ENCODE results near the gene TLR10. TPM values are rescaled to one million over a fixed set of nuclear protein-coding genes. Genes with fewer than 3 reads are reported as not detected.

Gene TLR10
- total and polyA plus RNA-seq, 2 experiments from 2014 or later = 0.14 TPM; not detected in 1

DNA sequence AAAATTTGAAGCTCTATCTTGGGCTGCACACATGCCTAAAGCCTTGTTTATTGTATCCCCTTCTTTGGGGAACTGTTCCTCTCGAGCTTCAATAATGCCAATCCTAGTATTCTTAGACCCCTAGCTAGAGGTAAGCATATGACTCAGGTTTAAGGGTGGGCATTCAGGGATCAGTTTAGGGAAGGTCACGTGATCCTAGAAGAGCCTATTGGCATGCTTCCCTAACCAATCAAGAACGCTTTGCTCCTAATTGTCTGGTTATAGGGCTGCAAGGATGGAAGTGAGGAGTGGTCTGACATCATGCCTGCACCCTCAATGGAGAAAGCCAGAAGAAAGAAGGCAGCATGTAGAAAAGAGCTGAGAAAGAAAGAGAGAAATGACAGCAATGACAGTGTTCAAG, 46.9 kb downstream of the TLR10 start:
- no peaks in the 10 kb centered on the region for H3K79me2 ChIP-seq (replicated peaks; ENCODE audit: insufficient read depth)

GRCh38 chr4:38734911-38735310, 47.9 kb downstream of the TLR10 start:
- H3K9me3 Mint-ChIP-seq = peaks cover 19% of the 10 kb centered on the region
- Histone ChIP-seq H2AFZ (no peak overlapping the region), H4K20me1 (replicated peaks; ENCODE audit: insufficient read depth) (no peaks in the 10 kb centered on the region), H3K4me3 (no peak overlapping the region), H3K9me2 (ENCODE audit: insufficient read depth) (no peaks in the 10 kb centered on the region), H3K4me1 (ENCODE audit: insufficient read depth) (no peaks in the 10 kb centered on the region), H3K79me2 (replicated peaks; ENCODE audit: insufficient read depth) (no peaks in the 10 kb centered on the region), H3K4me2 (no peak overlapping the region), H3F3A (replicated peaks; ENCODE audit: low read depth) (no peaks in the 10 kb centered on the region), H3K36me3 (ENCODE audit: insufficient read depth) (no peaks in the 10 kb centered on the region), H3K27me3 (ENCODE audit: insufficient read depth) (no peaks in the 10 kb centered on the region), H3K27ac (ENCODE audit: low read depth) (no peak overlapping the region)
- TF ChIP-seq, protein P1, sequence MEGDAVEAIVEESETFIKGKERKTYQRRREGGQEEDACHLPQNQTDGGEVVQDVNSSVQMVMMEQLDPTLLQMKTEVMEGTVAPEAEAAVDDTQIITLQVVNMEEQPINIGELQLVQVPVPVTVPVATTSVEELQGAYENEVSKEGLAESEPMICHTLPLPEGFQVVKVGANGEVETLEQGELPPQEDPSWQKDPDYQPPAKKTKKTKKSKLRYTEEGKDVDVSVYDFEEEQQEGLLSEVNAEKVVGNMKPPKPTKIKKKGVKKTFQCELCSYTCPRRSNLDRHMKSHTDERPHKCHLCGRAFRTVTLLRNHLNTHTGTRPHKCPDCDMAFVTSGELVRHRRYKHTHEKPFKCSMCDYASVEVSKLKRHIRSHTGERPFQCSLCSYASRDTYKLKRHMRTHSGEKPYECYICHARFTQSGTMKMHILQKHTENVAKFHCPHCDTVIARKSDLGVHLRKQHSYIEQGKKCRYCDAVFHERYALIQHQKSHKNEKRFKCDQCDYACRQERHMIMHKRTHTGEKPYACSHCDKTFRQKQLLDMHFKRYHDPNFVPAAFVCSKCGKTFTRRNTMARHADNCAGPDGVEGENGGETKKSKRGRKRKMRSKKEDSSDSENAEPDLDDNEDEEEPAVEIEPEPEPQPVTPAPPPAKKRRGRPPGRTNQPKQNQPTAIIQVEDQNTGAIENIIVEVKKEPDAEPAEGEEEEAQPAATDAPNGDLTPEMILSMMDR (conservative IDR thresholded peaks at IDR 0.05; ENCODE audit: low read depth in 2 of 2) = no peak
- TF ChIP-seq ETS1 (IDR thresholded peaks at IDR 0.05) (no peak), STAT1 (IDR thresholded peaks at IDR 0.05; ENCODE audit: unreplicated experiment) (no peak), EZH2phosphoT487 (IDR thresholded peaks at IDR 0.05; ENCODE audit: unreplicated experiment) (no peak), EZH2 (IDR thresholded peaks at IDR 0.05; ENCODE audit: low read depth, unreplicated experiment) (no peak), CREB1 (CRISPR knock-in tag; IDR thresholded peaks at IDR 0.05; ENCODE audit: low read depth) (no peak)
- TF ChIP-seq, protein P2, sequence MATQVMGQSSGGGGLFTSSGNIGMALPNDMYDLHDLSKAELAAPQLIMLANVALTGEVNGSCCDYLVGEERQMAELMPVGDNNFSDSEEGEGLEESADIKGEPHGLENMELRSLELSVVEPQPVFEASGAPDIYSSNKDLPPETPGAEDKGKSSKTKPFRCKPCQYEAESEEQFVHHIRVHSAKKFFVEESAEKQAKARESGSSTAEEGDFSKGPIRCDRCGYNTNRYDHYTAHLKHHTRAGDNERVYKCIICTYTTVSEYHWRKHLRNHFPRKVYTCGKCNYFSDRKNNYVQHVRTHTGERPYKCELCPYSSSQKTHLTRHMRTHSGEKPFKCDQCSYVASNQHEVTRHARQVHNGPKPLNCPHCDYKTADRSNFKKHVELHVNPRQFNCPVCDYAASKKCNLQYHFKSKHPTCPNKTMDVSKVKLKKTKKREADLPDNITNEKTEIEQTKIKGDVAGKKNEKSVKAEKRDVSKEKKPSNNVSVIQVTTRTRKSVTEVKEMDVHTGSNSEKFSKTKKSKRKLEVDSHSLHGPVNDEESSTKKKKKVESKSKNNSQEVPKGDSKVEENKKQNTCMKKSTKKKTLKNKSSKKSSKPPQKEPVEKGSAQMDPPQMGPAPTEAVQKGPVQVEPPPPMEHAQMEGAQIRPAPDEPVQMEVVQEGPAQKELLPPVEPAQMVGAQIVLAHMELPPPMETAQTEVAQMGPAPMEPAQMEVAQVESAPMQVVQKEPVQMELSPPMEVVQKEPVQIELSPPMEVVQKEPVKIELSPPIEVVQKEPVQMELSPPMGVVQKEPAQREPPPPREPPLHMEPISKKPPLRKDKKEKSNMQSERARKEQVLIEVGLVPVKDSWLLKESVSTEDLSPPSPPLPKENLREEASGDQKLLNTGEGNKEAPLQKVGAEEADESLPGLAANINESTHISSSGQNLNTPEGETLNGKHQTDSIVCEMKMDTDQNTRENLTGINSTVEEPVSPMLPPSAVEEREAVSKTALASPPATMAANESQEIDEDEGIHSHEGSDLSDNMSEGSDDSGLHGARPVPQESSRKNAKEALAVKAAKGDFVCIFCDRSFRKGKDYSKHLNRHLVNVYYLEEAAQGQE (IDR thresholded peaks at IDR 0.05; ENCODE audit: unreplicated experiment) = no peak
- TF ChIP-seq, protein P3, sequence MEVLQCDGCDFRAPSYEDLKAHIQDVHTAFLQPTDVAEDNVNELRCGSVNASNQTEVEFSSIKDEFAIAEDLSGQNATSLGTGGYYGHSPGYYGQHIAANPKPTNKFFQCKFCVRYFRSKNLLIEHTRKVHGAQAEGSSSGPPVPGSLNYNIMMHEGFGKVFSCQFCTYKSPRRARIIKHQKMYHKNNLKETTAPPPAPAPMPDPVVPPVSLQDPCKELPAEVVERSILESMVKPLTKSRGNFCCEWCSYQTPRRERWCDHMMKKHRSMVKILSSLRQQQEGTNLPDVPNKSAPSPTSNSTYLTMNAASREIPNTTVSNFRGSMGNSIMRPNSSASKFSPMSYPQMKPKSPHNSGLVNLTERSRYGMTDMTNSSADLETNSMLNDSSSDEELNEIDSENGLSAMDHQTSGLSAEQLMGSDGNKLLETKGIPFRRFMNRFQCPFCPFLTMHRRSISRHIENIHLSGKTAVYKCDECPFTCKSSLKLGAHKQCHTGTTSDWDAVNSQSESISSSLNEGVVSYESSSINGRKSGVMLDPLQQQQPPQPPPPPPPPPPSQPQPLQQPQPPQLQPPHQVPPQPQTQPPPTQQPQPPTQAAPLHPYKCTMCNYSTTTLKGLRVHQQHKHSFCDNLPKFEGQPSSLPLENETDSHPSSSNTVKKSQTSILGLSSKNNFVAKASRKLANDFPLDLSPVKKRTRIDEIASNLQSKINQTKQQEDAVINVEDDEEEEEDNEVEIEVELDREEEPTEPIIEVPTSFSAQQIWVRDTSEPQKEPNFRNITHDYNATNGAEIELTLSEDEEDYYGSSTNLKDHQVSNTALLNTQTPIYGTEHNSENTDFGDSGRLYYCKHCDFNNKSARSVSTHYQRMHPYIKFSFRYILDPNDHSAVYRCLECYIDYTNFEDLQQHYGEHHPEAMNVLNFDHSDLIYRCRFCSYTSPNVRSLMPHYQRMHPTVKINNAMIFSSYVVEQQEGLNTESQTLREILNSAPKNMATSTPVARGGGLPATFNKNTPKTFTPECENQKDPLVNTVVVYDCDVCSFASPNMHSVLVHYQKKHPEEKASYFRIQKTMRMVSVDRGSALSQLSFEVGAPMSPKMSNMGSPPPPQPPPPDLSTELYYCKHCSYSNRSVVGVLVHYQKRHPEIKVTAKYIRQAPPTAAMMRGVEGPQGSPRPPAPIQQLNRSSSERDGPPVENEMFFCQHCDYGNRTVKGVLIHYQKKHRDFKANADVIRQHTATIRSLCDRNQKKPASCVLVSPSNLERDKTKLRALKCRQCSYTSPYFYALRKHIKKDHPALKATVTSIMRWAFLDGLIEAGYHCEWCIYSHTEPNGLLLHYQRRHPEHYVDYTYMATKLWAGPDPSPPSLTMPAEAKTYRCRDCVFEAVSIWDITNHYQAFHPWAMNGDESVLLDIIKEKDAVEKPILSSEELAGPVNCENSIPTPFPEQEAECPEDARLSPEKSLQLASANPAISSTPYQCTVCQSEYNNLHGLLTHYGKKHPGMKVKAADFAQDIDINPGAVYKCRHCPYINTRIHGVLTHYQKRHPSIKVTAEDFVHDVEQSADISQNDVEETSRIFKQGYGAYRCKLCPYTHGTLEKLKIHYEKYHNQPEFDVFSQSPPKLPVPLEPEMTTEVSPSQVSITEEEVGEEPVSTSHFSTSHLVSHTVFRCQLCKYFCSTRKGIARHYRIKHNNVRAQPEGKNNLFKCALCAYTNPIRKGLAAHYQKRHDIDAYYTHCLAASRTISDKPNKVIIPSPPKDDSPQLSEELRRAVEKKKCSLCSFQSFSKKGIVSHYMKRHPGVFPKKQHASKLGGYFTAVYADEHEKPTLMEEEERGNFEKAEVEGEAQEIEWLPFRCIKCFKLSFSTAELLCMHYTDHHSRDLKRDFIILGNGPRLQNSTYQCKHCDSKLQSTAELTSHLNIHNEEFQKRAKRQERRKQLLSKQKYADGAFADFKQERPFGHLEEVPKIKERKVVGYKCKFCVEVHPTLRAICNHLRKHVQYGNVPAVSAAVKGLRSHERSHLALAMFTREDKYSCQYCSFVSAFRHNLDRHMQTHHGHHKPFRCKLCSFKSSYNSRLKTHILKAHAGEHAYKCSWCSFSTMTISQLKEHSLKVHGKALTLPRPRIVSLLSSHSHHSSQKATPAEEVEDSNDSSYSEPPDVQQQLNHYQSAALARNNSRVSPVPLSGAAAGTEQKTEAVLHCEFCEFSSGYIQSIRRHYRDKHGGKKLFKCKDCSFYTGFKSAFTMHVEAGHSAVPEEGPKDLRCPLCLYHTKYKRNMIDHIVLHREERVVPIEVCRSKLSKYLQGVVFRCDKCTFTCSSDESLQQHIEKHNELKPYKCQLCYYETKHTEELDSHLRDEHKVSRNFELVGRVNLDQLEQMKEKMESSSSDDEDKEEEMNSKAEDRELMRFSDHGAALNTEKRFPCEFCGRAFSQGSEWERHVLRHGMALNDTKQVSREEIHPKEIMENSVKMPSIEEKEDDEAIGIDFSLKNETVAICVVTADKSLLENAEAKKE (CRISPR knock-in tag; IDR thresholded peaks at IDR 0.05) = no peak
- ATAC-seq (no peak), DNase-seq (ENCODE audit: low spot score) (no peak)
- no peak overlapping the region for H3K27ac Mint-ChIP-seq
- H3K4me1 Mint-ChIP-seq = no peaks in the 10 kb centered on the region
- no peak overlapping the region for H3K4me3 Mint-ChIP-seq
- peaks cover 12% of the 10 kb centered on the region for H3K36me3 Mint-ChIP-seq (ENCODE audit: low read depth)
- H3K27me3 Mint-ChIP-seq (ENCODE audit: insufficient read depth, low read depth, poor library complexity) = peaks cover 5% of the 10 kb centered on the region

More for the DNA sequence above, 46.9 kb downstream of the TLR10 start:
- H3K27me3 ChIP-seq (ENCODE audit: insufficient read depth) = no peaks in the 10 kb centered on the region
- no peak overlapping the region for H3K4me3 Mint-ChIP-seq
- H3K36me3 ChIP-seq (ENCODE audit: insufficient read depth) = no peaks in the 10 kb centered on the region
- H3K4me1 Mint-ChIP-seq = no peaks in the 10 kb centered on the region
- H3K4me2 ChIP-seq = no peak overlapping the region
- peaks cover 5% of the 10 kb centered on the region for H3K27me3 Mint-ChIP-seq (ENCODE audit: insufficient read depth, low read depth, poor library complexity)
- H3F3A ChIP-seq (replicated peaks; ENCODE audit: low read depth) = no peaks in the 10 kb centered on the region
- H2AFZ ChIP-seq = no peak overlapping the region
- H3K4me1 ChIP-seq (ENCODE audit: insufficient read depth) = no peaks in the 10 kb centered on the region
- no peak overlapping the region for H3K4me3 ChIP-seq
- H3K9me3 Mint-ChIP-seq = peaks cover 19% of the 10 kb centered on the region
- H3K27ac Mint-ChIP-seq = no peak overlapping the region
- no peak overlapping the region for H3K27ac ChIP-seq (ENCODE audit: low read depth)
- DNase-seq (ENCODE audit: low spot score) (no peak), ATAC-seq (no peak)
- H4K20me1 ChIP-seq (replicated peaks; ENCODE audit: insufficient read depth) = no peaks in the 10 kb centered on the region
- TF ChIP-seq JUNB (IDR thresholded peaks at IDR 0.05; ENCODE audit: unreplicated experiment) (no peak), POLR2AphosphoS5 (IDR thresholded peaks at IDR 0.05; ENCODE audit: low read depth) (no peak), ZNF114 (CRISPR knock-in tag; IDR thresholded peaks at IDR 0.05) (no peak), NANOG (IDR thresholded peaks at IDR 0.05; ENCODE audit: borderline replicate concordance) (no peak)
- no peaks in the 10 kb centered on the region for H3K9me2 ChIP-seq (ENCODE audit: insufficient read depth)
- peaks cover 12% of the 10 kb centered on the region for H3K36me3 Mint-ChIP-seq (ENCODE audit: low read depth)
